ENCODE results near the gene TTLL8. TPM values are rescaled to one million over a fixed set of nuclear protein-coding genes. Genes with fewer than 3 reads are reported as not detected.

TTLL8 gene
- total RNA-seq, 1 experiment from 2014 or later, result not detected

- Histone ChIP-seq H2AK5ac (ENCODE audit: insufficient read length, low read length) (no peak overlapping the region), H3K79me1 (ENCODE audit: insufficient read depth, low read depth, low read length, poor library complexity, severe bottlenecking) (no peaks in the 10 kb centered on the region), H3K27ac (ENCODE audit: insufficient read length, low read depth, low read length) (no peak overlapping the region), H4K91ac (ENCODE audit: insufficient read length, low read depth, low read length) (no peak overlapping the region), H3K23ac (ENCODE audit: insufficient read length, low read depth, low read length) (no peak overlapping the region), H3K27me3 (ENCODE audit: insufficient read depth, low read length) (no peaks in the 10 kb centered on the region; the same call in 1 of the 2 replicates), H3K56ac (ENCODE audit: insufficient read length, low read depth, low read length) (no peak overlapping the region), H3K4ac (ENCODE audit: low read depth, low read length) (no peak overlapping the region), H2BK12ac (ENCODE audit: insufficient read length, low read depth, low read length) (no peak overlapping the region), H3K4me2 (ENCODE audit: insufficient read depth, insufficient read length, low read length) (no peak overlapping the region), H2BK15ac (ENCODE audit: low read depth, low read length) (no peak overlapping the region), H2BK20ac (ENCODE audit: low read depth, low read length, poor library complexity, severe bottlenecking) (no peak overlapping the region), H3K9ac (ENCODE audit: extremely low read depth, insufficient read length, low read length) (no peak overlapping the region), H2BK5ac (ENCODE audit: insufficient read length, low read length) (no peak overlapping the region), H2AFZ (ENCODE audit: low read length) (no peak overlapping the region), H3K9me3 (ENCODE audit: control insufficient read depth, low read depth, low read length) (no peaks in the 10 kb centered on the region), H3K79me2 (ENCODE audit: insufficient read depth, low read length) (no peaks in the 10 kb centered on the region), H3K4me1 (ENCODE audit: insufficient read depth, low read length) (no peaks in the 10 kb centered on the region; the same call in 1 of the 2 replicates), H3K23me2 (ENCODE audit: insufficient read length, low read depth, low read length, poor library complexity, severe bottlenecking) (peaks cover 10% of the 10 kb centered on the region), H4K8ac (replicated peaks; ENCODE audit: insufficient read length, low read depth, low read length) (no peak overlapping the region), H3T11ph (ENCODE audit: low read length) (no peak overlapping the region), H4K20me1 (ENCODE audit: control insufficient read depth, insufficient read depth, insufficient read length) (no peaks in the 10 kb centered on the region), H3K14ac (ENCODE audit: insufficient read depth, low read length) (no peak overlapping the region), H4K5ac (ENCODE audit: insufficient read length, low read depth, low read length) (no peak overlapping the region), H2BK120ac (ENCODE audit: low read depth, low read length, poor library complexity, severe bottlenecking) (no peak overlapping the region), H3K18ac (ENCODE audit: insufficient read length, low read depth, low read length) (no peak overlapping the region)
- peaks cover 9 to 12% of the 10 kb centered on the region in 2 experiments for H3K4me1 Mint-ChIP-seq
- no CpG with 5 or more reads among the region's 19 CpGs for WGBS (ENCODE audit: extremely low coverage, insufficient read length, low lambda C conversion rate)
- peaks cover 0 to 3% of the 10 kb centered on the region in 2 experiments; a peak in 1 of 5 replicates for H3K9me3 Mint-ChIP-seq
- no peaks in the 10 kb centered on the region for H3K36me3 Mint-ChIP-seq (ENCODE audit: insufficient read depth in 1 of 3, low read depth in 3 of 3)
- H3K27me3 Mint-ChIP-seq (ENCODE audit: low read depth), result peaks cover 22% of the 10 kb centered on the region
- H3K4me3 Mint-ChIP-seq, result no peak overlapping the region
- TF ChIP-seq, protein P1, sequence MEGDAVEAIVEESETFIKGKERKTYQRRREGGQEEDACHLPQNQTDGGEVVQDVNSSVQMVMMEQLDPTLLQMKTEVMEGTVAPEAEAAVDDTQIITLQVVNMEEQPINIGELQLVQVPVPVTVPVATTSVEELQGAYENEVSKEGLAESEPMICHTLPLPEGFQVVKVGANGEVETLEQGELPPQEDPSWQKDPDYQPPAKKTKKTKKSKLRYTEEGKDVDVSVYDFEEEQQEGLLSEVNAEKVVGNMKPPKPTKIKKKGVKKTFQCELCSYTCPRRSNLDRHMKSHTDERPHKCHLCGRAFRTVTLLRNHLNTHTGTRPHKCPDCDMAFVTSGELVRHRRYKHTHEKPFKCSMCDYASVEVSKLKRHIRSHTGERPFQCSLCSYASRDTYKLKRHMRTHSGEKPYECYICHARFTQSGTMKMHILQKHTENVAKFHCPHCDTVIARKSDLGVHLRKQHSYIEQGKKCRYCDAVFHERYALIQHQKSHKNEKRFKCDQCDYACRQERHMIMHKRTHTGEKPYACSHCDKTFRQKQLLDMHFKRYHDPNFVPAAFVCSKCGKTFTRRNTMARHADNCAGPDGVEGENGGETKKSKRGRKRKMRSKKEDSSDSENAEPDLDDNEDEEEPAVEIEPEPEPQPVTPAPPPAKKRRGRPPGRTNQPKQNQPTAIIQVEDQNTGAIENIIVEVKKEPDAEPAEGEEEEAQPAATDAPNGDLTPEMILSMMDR (conservative IDR thresholded peaks at IDR 0.05), result no peak
- H3K27ac Mint-ChIP-seq, result no peak overlapping the region; a peak in 1 of 7 replicates
- no peak for DNase-seq
Measured at GRCh38 chr22:50062509-50063135, 4.5 kb upstream of the TTLL8 start.
